Fibroblast of lung (primary cell): Measurements from ENCODE around the gene CXCL13. TPM values are rescaled to one million over a fixed set of nuclear protein-coding genes. Genes with fewer than 3 reads are reported as not detected.
A peak's percentile ranks its signal among the peaks of the same experiment; 100 is the strongest.

Source experiments
- DNase-seq, 2 donors: peaks; one replicate each; pipeline versions ENCODE4 v3.0.0 to v3.0.0-alpha.2; 2010; ENCODE audit warnings: low read depth in 2 of 2
- H2AFZ ChIP-seq: 2 replicates; pipeline ENCODE4 v1.5.1; 2012; ENCODE audit warnings: low read length, control low read depth, inconsistent platforms
- H3K27ac ChIP-seq: 2 replicates; pipeline ENCODE4 v1.5.1; 2011; ENCODE audit warnings: low read length, control low read depth; ENCODE audit not compliant: insufficient read depth
- H3K27me3 ChIP-seq: 2 replicates; pipeline ENCODE4 v1.5.1; 2011; ENCODE audit warnings: mild to moderate bottlenecking, low read length; ENCODE audit not compliant: control insufficient read depth, insufficient read depth
- H3K36me3 ChIP-seq: 2 replicates; pipeline ENCODE4 v1.5.1; 2011; ENCODE audit warnings: low read length; ENCODE audit not compliant: control insufficient read depth, insufficient read depth
- H3K4me1 ChIP-seq: 2 replicates; pipeline ENCODE4 v1.5.1; 2011; ENCODE audit warnings: low read length; ENCODE audit not compliant: control insufficient read depth, insufficient read depth; ENCODE audit errors: extremely low read depth
- H3K4me2 ChIP-seq: 2 replicates; pipeline ENCODE4 v1.5.1; 2011; ENCODE audit warnings: low read length, control low read depth; ENCODE audit not compliant: insufficient read depth; ENCODE audit errors: extremely low read depth
- H3K4me3 ChIP-seq, 4 experiments: fragments of 200-600 bp in 1 of 4; sonication (generic) in 1 of 4; replicated peaks in 1 of 4; 2 replicates each; pipeline ENCODE4 v1.5.1; 2011 to 2016; ENCODE audit warnings: low read length in 4 of 4, low read depth in 3 of 4, mild to moderate bottlenecking in 3 of 4, control low read depth in 2 of 4, inconsistent platforms in 1 of 4, mixed read lengths in 1 of 4; ENCODE audit not compliant: insufficient read depth in 1 of 4; ENCODE audit errors: control extremely low read depth in 1 of 4
- H3K79me2 ChIP-seq: 2 replicates; pipeline ENCODE4 v1.5.1; 2012; ENCODE audit warnings: mild to moderate bottlenecking, low read length, inconsistent platforms; ENCODE audit not compliant: control insufficient read depth, insufficient read depth
- H3K9ac ChIP-seq: 2 replicates; pipeline ENCODE4 v1.5.1; 2011; ENCODE audit warnings: mild to moderate bottlenecking, low read length, control low read depth; ENCODE audit not compliant: insufficient read depth
- H3K9me3 ChIP-seq: 2 replicates; pipeline ENCODE4 v1.5.1; 2012; ENCODE audit warnings: low read depth, low read length; ENCODE audit not compliant: control insufficient read depth, insufficient read depth
- H4K20me1 ChIP-seq: 2 replicates; pipeline ENCODE4 v1.5.1; 2011; ENCODE audit warnings: low read length; ENCODE audit not compliant: control insufficient read depth, insufficient read depth; ENCODE audit errors: extremely low read depth
- EZH2 ChIP-seq: IDR thresholded peaks from 2 replicates; pipeline ENCODE4 v1.5.1; 2012; ENCODE audit warnings: low read length, control low read depth, mild to moderate bottlenecking; ENCODE audit errors: missing control alignments
- polyA plus RNA-seq, 2 donors: library from polyadenylated mRNA; depleted of rRNA in 1 of 2; stranded (reverse) in 1 of 2; unstranded in 1 of 2; fragments of >200 nt; gene quantifications; 2 replicates each; pipeline ENCODE4 v1.2.1, GENCODE V29; 2011 to 2012; ENCODE audit warnings: missing spikeins in 1 of 2
- total RNA-seq: library from RNA; depleted of rRNA; stranded (reverse); fragments of >200 nt; gene quantifications from 2 replicates; pipeline ENCODE4 v1.2.1, GENCODE V29; 2014
- TF ChIP-seq, protein P1 (sequence below), 2 donors: IDR thresholded peaks in 1 of 2; conservative IDR thresholded peaks in 1 of 2; 1 replicate in 1 of 2; 2 replicates in 1 of 2; pipeline ENCODE4 v1.5.1; 2011 to 2012; ENCODE audit warnings: low read length in 2 of 2, control low read depth in 1 of 2, inconsistent platforms in 1 of 2, low read depth in 1 of 2, mild to moderate bottlenecking in 1 of 2

The CXCL13 gene
- total and polyA plus RNA-seq, 2 donors (not counting 1 experiment from before 2014, with no cell fraction given) = not detected

GRCh38 chr4:77581724-77582123, 23.9 kb upstream of the CXCL13 start:
- Histone ChIP-seq H3K4me3 (no peak overlapping the region), H3K9ac (no peak overlapping the region), H3K27me3 (peaks cover 4% of the 10 kb centered on the region), H3K36me3 (no peaks in the 10 kb centered on the region), H3K4me2 (no peak overlapping the region), H2AFZ (no peak overlapping the region), H3K79me2 (no peaks in the 10 kb centered on the region), H3K27ac (no peak overlapping the region), H3K9me3 (no peaks in the 10 kb centered on the region), H3K4me1 (peaks cover 6% of the 10 kb centered on the region), H4K20me1 (no peaks in the 10 kb centered on the region)
- no peak for TF ChIP-seq EZH2
- TF ChIP-seq, protein P1, sequence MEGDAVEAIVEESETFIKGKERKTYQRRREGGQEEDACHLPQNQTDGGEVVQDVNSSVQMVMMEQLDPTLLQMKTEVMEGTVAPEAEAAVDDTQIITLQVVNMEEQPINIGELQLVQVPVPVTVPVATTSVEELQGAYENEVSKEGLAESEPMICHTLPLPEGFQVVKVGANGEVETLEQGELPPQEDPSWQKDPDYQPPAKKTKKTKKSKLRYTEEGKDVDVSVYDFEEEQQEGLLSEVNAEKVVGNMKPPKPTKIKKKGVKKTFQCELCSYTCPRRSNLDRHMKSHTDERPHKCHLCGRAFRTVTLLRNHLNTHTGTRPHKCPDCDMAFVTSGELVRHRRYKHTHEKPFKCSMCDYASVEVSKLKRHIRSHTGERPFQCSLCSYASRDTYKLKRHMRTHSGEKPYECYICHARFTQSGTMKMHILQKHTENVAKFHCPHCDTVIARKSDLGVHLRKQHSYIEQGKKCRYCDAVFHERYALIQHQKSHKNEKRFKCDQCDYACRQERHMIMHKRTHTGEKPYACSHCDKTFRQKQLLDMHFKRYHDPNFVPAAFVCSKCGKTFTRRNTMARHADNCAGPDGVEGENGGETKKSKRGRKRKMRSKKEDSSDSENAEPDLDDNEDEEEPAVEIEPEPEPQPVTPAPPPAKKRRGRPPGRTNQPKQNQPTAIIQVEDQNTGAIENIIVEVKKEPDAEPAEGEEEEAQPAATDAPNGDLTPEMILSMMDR (conservative IDR thresholded peaks at IDR 0.05 in 1 of 2, IDR thresholded peaks at IDR 0.05 in 1 of 2; ENCODE audit: low read depth in 1 of 2, low read length in 2 of 2) = no peak
- peak; percentile 24 to 43 for DNase-seq

DNA sequence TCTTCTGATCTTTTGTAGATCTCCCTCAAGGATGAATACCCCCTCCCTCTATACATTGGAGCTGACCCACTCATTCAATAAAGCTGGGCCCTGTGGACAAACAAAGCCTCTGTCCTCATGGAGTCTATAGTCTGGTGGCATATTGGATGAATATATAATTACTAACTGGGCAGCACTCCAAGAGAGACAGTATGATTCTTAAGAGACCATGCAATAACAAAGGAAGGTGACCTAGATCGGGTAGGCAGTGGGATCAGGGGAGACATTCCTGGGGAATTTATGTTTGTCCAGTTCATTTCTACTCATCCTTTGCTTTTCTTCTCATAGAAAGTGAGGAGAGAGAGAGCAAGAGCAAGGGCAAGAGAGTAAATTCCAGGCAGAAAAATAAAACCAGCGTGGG, 23.5 kb upstream of the CXCL13 start:
- H3K4me2 ChIP-seq = no peak overlapping the region
- no peak overlapping the region for H3K4me3 ChIP-seq
- TF ChIP-seq, protein P1 (conservative IDR thresholded peaks at IDR 0.05 in 1 of 2, IDR thresholded peaks at IDR 0.05 in 1 of 2; ENCODE audit: low read depth in 1 of 2, low read length in 2 of 2) = no peak
- TF ChIP-seq EZH2 = no peak
- no peaks in the 10 kb centered on the region for H3K79me2 ChIP-seq
- H2AFZ ChIP-seq = no peak overlapping the region
- H4K20me1 ChIP-seq = no peaks in the 10 kb centered on the region
- no peaks in the 10 kb centered on the region for H3K9me3 ChIP-seq
- peaks cover 4% of the 10 kb centered on the region for H3K27me3 ChIP-seq
- no peak overlapping the region for H3K9ac ChIP-seq
- H3K36me3 ChIP-seq = no peaks in the 10 kb centered on the region
- no peak overlapping the region for H3K27ac ChIP-seq
- DNase-seq = peak in 1 of 2 donors; percentile 26
- peaks cover 6% of the 10 kb centered on the region for H3K4me1 ChIP-seq

DNA sequence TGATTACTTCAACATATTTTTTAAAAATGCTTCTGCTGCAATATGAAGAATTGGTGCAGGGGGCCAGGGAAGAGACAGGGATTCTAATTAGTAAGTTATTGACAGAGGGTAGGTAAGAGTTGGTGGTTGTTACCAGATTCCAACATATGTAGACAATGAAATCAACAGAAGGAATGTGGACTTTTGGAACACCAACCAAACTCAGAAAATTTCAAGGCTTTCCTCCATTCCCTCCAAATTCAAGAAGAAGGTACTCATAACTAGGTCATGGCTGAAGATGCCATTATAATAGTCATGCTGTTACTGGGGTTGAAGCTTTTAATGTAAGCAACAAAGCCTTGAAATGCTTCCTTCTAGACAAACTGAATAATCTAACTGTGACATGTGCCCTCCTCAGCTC, 22.9 kb upstream of the CXCL13 start:
- Histone ChIP-seq H3K36me3 (no peaks in the 10 kb centered on the region), H3K4me1 (peaks cover 6% of the 10 kb centered on the region), H3K9ac (no peak overlapping the region), H2AFZ (no peak overlapping the region), H3K4me3 (no peak overlapping the region), H3K4me2 (no peak overlapping the region), H3K27ac (no peak overlapping the region), H3K79me2 (no peaks in the 10 kb centered on the region), H3K27me3 (peaks cover 4% of the 10 kb centered on the region), H4K20me1 (no peaks in the 10 kb centered on the region), H3K9me3 (no peaks in the 10 kb centered on the region)
- TF ChIP-seq, protein P1 (conservative IDR thresholded peaks at IDR 0.05 in 1 of 2, IDR thresholded peaks at IDR 0.05 in 1 of 2; ENCODE audit: low read depth in 1 of 2, low read length in 2 of 2) = no peak
- TF ChIP-seq EZH2 = no peak
- DNase-seq = peak in 1 of 2 donors; percentile 40
